Measurements from ENCODE around the gene SNX17.
"Not testable (repeated sequence)": the region's sequence is repeated elsewhere in the genome, so short reads cannot be mapped to it uniquely, and the experiment has no call there.

The SNX17 gene

GRCh38 chr2:27425039-27425438, 54.6 kb downstream of the SNX17 start:
- H3K4me3 ChIP-seq (ENCODE audit: low read depth in 1 of 2, low read length in 2 of 2); H3K9me3 ChIP-seq (ENCODE audit: control insufficient read depth in 1 of 2, low read length in 2 of 2); H3K27ac ChIP-seq (ENCODE audit: low read depth, low read length); H3K9ac ChIP-seq (ENCODE audit: low read depth in 1 of 2, low read length in 2 of 2); H3K4me1 ChIP-seq (ENCODE audit: control insufficient read depth in 1 of 2, insufficient read depth in 2 of 2, low read length in 2 of 2); H3K27me3 ChIP-seq (ENCODE audit: control insufficient read depth in 1 of 2, insufficient read depth in 2 of 2, low read length in 2 of 2); H3K36me3 ChIP-seq (ENCODE audit: control insufficient read depth in 1 of 2, insufficient read depth in 2 of 2, low read length in 2 of 2): not testable (repeated sequence)

All from duodenal mucosa (tissue), 2 donors.